T-helper 2 cell (primary cell): ENCODE results near the gene SNTG2.
"Not testable (repeated sequence)": the region's sequence is repeated elsewhere in the genome, so short reads cannot be mapped to it uniquely, and the experiment has no call there.

Experiments used
- DNase-seq, 5 experiments: peaks; one replicate each; pipeline versions ENCODE4 v3.0.0 to v3.0.0-alpha.2; 2012 to 2022
- total RNA-seq, 2 donors: gene quantifications; one replicate each; lab custom pipeline; 2026; lab: John Stamatoyannopoulos, UW

The SNTG2 gene
- total RNA-seq = 0 to 0.61 reads per million in 2 donors

DNA sequence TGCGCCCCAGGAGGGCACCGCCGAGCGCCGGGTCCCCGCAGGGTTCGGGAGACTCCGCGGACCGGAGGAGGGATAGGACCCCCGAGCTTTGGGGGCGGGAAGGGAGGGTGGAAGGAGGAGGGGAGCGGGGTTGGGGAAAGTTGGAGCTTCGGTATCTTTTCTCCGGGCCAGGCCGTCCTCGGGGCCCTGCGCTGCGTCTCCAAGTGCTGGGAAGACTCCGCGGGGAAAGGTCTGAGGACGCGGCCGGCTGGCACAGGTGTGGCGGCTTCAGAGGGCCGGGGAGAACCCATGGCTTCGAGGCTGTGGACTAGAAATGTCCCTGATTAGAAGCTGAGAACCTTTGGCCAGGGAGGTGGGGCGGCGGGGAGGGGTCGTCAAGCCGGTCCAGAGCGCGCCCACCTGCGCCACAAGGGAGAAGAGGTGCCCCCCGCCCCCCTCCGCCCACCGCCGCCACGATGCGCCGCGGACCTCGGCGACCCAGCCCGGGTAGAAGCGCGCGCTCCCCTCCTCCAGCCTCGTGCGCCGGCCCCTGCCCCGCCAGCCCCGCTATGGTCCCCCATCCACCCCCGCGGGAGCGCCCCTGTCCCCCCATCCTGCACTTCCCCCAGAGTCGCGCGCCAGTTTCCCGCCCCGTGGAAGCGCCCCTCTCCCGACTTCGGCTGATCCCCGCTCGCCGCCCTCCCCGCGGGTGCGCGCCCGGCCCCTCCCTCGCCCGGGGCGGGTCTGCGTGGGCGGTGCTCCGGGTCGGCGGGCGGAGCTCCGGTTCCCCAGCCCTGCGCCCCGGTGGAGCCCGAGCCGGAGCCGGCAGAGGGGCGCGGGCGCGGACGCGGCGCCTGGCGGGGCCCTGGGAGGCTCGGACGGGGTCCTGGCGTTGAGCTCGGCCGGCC is at the start of gene SNTG2:
SNTG2 (plus strand) TSS at position 770 of the 887 bp plus-strand sequence. CDS start 148 bp downstream, outside the sequence.
- peak in 3 of 5 experiments; percentile 20 to 53 (median 26) for DNase-seq

DNA sequence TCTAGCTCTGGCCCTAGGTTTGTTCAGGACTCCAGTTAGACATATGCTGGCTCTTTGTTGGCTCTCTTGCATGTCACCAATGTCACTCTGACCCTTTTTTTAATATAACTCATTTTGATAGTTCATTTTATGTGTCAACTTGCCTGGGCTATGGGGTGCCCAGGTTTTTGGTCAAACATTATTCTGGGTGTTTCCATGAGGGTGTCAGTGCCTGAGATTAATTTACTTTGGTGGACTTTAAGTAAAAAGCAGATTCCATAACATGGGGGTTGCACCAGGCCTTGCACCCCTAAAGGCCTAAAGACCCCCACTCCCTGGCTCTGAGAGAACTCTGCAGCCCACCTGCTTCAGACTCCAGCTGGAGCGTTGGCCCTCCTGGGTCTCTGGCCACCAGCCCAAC is 48.1 kb upstream of the SNTG2 start:
- DNase-seq = no peak

DNA sequence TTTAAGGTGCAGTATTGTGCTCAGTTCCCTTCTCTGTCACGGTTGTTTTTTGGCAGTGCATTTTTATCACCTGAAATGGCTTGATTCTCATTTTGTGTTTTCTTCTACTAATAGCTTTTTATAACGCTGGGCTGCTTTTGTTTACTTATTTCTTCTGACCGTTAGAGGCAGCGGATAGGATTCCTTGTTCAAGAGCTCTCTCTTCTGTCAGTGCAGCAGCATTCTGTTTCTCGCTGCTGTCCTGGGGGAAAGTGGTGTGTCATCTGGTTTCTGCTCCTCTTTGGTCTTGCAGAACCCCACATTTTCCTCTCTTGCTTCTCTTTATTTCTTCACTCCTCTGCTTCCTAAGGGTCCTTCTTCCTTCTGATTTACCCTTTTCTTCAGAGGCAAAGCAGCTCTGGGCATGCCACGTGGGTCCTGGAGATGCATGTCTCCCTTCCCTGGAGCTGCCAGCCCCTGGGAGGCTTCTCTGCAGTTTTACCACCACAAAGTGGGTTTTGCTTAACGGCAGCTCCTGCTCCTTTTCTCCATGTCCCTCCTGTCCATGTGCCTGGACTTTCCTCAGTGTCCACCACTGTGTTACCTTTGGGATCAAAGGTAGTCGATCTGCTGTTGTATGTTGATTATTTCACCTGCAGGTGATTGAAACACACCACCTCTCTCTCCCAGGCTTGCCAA is 47.3 kb upstream of the SNTG2 start:
- DNase-seq = no peak

DNA sequence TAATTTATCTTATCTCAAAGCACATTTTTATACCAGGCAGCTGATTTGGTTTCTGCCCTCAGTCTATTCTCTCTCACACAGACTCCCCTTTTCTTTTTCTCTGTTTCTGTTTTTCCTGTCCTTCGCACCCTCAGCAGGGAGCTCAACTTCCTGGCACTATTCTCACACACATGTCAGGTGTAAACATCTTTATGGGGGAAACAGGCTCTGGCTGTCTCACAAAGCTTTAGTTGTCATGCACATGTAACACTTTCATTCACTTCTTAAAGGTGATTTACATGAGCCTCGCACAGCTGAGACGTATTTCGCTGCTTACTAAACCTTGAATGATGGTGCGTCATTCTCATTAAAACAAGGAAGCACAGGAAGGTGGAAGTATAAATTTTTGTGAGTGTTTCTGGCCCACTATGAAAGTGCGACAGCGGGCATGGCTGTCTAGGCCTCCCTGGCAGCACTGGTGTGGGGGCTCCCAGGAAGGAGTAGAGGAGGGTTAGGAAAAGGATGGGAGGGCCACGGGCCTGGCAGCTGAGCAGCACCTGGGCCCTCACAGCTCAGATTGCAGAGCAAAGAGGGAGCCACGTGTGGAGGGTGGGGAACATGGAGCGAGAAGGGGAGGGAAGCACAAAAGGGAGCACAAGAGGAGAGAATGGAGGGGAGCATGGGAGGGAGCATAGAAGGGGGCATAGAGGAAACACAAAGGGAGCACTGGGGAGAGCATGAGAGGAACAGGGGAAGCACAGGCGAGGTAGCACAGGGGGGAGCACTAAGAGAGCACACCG is 46.2 kb upstream of the SNTG2 start:
- no peak for DNase-seq

GRCh38 chr2:905091-905832 is 45.4 kb upstream of the SNTG2 start:
- no peak for DNase-seq

GRCh38 chr2:905833-906140 is 44.9 kb upstream of the SNTG2 start:
- DNase-seq = no peak

DNA sequence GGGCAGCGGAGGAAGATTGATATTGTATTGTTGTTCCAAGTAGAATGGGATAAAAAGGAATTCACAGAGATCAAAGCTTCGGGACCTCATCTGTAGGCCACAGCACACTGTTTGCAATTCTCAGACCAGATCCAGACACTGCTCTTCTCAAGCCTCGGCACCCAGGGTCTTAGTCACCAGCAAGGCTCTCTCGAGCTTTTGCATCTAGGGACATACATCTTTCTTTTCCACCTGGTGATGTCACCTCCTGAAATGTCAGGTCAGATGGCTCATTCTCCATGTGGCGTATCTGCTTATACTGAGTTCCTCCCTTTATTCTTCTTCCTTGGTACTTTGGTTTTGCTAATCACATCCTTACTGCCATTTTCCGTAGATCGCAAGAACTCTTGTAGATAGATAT is 42.9 kb upstream of the SNTG2 start:
- no peak for DNase-seq

- no peak for DNase-seq
These were observed 42.1 kb upstream of the SNTG2 start for GRCh38 chr2:908568-908967.

DNA sequence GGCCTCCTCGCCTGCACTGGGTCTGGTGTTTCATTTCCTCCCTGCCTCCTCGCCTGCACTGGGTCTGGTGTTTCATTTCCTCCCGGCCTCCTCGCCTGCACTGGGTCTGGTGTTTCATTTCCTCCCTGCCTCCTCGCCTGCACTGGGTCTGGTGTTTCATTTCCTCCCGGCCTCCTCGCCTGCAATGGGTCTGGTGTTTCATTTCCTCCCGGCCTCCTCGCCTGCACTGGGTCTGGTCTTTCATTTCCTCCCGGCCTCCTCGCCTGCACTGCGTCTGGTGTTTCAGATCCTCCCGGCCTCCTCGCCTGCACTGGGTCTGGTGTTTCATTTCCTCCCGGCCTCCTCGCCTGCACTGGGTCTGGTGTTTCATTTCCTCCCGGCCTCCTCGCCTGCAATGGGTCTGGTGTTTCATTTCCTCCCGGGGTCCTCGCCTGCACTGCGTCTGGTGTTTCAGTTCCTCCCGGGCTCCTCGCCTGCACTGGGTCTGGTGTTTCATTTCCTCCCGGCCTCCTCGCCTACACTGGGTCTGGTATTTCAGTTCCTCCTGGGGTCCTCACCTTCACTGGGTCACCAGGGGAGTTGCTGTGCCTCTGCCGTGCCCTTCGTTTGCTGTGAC is 40.8 kb upstream of the SNTG2 start:
- DNase-seq = not testable (repeated sequence)

DNA sequence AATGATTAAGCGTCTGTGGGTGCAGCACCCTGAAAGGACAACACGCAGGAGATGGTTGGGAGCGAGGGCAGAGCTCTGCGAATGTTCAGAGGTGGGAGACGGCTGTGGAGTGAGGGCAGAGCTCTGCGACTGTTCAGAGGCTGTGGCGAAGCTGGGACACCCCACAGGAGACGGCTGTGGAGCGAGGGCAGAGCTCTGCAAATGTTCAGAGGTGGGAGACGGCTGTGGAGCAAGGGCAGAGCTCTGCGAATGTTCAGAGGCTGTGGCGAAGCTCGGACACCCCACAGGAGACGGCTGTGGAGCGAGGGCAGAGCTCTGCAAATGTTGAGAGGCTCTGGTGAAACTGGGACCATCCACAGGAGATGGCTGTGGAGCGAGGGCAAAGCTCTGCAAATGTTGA is 40.0 kb upstream of the SNTG2 start:
- no peak for DNase-seq

GRCh38 chr2:915979-916378 is 34.7 kb upstream of the SNTG2 start:
- no peak for DNase-seq

GRCh38 chr2:916935-917334 is 33.7 kb upstream of the SNTG2 start:
- DNase-seq = no peak

- no peak for DNase-seq
These were observed 31.0 kb upstream of the SNTG2 start for GRCh38 chr2:919672-920071.

GRCh38 chr2:920573-920972 is 30.1 kb upstream of the SNTG2 start:
- no peak for DNase-seq

- no peak for DNase-seq
These were observed 29.6 kb upstream of the SNTG2 start for GRCh38 chr2:920999-921398.

DNA sequence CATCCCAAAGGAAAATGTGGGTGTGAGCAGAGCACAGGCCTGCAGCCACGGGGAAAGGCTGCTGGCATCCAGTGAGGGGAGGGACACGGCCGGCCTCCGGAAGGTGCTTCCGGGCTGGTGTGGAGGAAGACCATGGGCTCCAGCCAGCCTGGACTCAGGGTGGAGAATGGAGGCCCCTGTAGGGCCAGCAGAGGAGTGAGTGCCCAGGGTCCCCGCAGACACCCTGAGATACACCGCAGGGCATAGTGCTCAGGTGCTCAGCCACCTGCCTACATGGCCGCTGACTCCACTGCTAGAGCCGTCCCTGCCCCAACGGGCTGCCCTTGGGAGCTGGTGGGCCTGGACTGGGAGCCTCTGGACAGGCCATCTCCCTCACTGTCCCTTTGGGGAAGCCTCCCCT is 28.5 kb upstream of the SNTG2 start:
- DNase-seq = no peak

DNA sequence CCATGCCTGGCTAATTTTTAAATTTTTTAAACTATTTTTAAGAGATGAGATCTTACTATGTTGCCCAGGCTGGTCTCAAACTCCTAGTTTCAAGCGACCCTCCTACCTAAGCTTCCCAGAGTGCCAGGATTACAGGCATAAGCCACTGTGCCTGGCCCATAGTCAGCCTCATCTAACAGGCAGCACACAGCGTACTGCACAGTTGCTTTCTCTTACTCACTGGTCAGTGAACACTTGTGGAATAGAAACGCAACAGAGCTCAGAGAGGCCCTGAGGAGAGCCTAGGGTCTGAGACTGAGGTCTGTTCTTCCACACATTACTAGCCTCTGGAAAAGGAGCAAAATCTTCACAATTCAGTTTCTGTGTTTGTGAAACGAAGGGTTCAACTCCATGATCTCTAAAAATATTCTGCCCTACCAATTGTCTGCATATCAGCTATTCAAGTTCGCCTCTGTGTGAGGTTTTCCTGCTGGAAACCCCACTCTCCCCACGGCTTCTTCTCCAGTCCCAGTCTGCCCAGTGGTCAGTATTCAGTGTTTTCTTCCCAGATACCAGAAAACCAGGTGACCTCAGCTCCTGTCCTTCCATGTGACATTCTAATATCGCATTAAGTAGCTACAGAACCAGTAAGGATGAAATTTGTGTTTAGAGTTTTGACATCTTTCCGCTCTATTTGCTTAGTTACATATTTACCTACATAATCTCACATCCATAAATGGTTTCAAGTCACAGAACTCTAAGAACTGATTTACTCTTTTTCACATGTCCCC is 26.6 kb upstream of the SNTG2 start:
- DNase-seq = no peak

- DNase-seq = no peak
These were observed 25.9 kb upstream of the SNTG2 start for GRCh38 chr2:924701-925100.

GRCh38 chr2:925309-925708 is 25.3 kb upstream of the SNTG2 start:
- no peak for DNase-seq

GRCh38 chr2:925711-926110 is 24.9 kb upstream of the SNTG2 start:
- no peak for DNase-seq

DNA sequence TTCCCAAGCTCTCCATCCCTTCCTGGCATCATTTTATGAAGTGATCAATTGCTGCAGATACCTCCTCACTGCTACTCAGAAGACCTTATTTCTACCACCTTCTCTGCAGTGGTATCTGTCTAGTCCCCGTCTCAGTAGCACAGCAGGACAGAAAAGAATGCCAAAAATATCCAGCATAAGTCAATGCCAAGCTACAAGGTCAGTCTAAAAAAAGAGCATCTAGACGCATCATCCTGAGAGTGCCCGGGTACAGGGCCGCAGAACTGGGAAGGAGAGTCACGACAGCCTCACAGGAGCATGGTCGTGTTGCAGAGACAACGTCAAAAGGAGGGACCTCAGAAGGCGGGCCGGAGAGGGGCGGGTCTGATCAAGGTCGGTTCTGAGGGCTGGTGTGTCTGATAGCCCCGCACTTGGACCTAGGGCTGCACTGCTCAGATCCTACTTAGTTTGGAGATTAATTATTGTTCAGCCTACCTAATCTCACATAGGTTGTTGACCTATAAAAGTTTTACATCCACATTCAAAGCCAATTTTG is 24.3 kb upstream of the SNTG2 start:
- no peak for DNase-seq
